Loucy (cell line): Measurements from ENCODE around the gene DMRT1.

Experiments used
- CTCF ChIP-seq: fragments of 200-600 bp; sonication (generic); conservative IDR thresholded peaks from 2 replicates; pipeline ENCODE4 v1.5.1; 2014; ENCODE audit warnings: mild to moderate bottlenecking, antibody characterized with exemption, low read length
- EZH2phosphoT487 ChIP-seq: fragments of 200-600 bp; IDR thresholded peaks from 2 replicates; pipeline ENCODE4 v1.6.1; 2018; ENCODE audit warnings: antibody characterized with exemption, mild to moderate bottlenecking, moderate library complexity, borderline replicate concordance

- TF ChIP-seq CTCF (no peak), EZH2phosphoT487 (no peak)
Observed at GRCh38 chr9:849431-849830, 7.9 kb downstream of the DMRT1 start.
